GM18861 (cell line): Measurements from ENCODE around the gene TMEM187.

Experiments
- ATAC-seq: cut with Tn5 transposase; IDR thresholded peaks from one replicate; pipeline ENCODE4 v1.9.1; 2021; ENCODE audit not compliant: unreplicated experiment

The TMEM187 gene

DNA sequence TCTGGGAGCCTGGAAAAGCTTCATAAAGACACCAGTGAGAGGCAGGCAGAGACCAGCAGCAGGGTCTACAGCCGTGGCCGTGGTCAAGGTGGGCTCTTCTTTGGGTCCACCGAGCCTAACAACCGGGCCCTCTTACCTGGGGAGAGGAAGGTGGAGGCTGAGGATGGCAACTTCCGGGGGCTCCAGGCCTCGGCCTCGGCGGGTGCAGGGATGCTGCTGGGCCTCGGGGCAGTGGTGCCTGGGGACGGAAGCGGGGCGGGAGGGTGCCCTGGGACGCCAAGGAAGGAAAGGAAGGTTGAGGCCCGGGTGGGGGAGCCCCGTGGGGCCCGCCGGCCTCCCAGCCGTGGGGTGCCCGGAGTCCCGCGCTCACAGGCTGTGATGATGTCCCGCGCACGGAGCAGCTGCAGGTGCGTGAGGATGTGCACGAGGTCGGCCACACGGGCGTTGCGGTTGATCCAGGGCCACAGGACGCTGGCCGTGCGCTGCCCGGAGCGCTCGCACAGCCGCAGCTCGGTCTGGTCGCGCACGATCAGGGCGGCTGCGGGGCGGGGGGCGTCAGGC is 46.6 kb downstream of the TMEM187 start:
- ATAC-seq = no peak

DNA sequence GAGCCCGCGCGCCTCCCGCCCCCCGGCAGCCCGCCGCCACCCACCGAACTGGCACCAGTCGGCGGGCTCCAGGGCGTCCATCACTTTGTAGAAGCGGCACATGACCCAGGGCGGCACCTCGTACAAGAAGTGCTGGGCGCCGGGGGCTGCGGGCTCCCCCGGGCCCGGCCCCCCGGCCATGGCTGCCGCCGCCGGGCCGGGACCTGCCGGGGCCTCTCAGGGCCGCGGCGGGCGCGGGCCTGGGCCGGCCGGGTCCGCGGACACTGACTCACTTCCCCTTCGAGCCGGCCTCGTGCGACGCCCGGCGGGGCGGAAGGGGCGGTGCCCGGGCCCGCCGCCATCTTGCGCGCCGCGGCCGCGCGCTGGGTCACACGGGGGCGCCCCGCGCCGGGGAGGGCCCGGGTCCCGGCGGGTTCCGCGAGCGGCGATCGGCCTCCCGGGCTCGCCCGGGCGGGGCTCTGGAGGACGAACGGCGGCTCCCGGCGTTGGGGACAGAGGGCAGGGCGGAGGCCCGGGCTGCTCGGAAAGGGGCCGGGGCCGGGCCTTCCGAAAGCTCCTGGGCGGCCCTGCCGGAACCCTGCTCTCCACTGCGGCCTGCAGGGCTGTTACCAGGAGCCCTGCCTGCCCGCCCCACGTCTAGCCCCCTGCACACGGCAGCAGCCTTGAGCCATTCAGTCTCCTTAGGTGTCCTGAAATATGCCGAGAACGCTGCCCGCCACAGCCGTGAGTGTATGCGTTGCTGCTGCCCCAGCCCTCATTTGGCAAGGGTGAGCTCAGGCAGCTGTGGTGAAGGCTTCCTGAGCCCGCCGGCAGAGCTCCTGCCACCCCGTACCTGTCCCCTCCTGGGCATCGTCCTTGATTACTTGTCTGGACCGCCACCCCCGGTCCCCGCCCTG is 47.3 kb downstream of the TMEM187 start, which contains the start of gene IRAK1:
Gene IRAK1 (minus strand): TSS at position 270 of the 896 bp plus-strand sequence. CDS start 90 bp downstream, at position 180.
- ATAC-seq = peak; percentile 40

DNA sequence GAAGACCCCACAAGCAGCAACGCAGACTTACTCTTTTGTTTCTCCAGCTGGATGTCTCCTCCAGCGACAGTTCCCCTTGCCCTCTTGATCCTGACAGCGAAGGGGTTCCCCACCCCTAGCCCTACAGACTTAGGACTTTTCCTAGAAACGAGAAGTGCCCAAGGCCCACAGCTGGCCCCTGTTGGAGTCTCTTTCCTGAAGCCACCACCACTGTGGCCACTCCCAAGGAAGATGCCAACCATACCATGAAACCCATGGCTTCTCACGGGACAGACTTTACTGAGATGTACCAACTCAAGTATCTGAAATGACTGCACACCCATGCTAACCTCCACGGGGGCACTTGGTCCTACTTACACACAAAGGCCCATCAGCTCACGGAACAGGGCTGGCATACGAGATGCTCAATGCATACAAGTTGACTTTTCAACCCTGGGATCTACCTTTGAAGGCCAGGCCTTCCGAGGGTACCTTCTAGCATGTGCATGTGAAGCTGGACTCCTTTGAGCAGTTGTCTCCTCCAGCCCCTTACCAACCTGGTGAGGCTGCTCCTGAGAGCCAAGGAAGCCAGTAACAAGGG is 48.1 kb downstream of the TMEM187 start:
- ATAC-seq = no peak

DNA sequence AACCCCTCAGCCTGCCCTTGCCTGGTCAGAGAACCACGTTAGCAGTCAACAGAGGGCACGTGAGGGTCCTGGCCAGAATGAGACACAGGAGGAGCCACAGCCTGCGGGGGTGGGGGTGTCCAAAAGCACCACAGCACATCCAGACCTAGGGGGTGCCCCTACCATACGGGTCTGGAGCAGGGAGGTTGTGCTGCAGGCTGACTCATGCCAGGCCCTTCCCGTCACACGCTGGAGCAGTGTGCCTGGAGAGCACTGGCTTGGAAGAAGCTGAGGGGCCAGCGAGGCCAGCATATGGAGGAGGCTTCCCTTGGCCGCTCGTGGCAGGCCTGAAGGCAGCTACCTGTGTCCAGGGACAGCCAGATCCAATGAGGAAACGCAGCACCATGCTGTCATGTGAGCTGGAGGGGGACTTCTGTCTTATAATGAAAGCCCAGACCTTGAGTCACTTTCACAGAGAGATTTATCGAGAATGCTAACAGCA is 48.6 kb downstream of the TMEM187 start:
- ATAC-seq = no peak

DNA sequence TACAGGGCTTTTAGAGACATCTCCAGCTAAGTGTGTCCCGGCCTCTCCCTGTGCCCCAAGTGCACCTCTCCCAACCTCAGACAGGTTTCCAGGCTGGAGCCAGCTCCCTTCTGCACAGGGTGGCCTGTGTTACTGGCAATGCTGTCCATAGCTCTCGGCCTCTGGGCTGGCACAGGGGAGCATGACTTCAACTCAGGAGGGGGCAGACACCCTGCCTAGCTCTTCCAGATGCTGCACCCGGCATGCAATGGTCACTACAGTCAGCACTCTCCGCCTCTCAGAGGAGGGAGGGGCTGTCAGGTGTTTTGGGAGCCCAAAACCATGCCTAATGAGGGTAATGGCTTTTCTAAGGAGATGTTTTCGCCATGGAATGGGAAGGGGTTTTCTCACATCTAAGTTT is 49.6 kb downstream of the TMEM187 start:
- ATAC-seq = no peak

DNA sequence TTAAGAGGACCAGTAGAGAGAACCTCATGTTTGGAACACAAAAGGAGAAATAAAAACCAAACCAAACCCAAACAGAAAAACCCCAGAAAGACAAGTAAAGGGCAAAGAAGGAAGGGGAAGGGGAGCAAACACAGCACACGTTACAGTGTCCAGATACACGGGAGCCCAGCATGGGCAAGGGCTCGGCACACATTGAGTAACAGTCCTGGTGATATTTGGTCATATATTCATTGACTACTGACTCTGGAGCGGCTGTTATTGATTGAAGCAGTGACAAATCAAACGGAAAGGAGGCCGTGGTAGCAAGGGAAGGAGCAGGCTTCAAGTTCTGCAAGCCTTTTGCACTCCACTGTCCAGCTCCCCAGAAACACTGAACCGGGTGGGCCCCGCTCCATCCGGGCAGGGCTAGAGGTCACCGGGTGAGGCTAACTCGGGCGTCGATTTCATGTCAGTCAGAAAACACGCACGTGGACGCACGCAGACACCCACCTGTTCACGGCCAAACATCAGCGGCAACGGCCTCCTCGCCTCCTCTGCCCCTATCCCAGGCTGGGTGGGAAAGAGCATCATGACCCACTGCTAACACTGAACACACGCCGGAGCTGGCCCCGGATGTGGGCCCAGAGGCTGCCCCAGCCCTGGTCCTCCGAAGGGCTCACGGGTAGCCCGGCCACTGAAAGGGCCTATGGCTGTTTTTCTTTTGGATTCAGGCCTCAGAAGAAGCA is 50.9 kb downstream of the TMEM187 start:
- ATAC-seq = no peak

DNA sequence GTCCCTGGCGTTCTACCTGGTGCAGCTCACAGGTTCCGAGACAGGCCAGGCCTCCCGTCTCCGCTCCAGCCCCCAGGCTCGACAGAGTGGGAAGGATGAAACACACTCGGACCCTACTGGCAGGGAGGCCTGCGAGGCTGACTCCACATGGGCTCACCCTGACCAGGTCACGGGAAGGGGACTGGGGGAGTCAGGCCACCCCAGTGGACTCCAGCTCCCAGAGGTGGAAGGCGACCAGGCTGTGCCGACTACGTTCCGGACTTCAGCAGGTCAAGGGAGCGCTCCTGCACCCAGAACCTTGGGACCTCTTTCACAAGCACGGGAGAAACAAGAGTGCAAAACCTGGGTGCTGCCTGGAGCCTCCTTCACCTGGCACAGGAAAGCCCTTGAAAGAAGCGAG is 51.7 kb downstream of the TMEM187 start:
- no peak for ATAC-seq

DNA sequence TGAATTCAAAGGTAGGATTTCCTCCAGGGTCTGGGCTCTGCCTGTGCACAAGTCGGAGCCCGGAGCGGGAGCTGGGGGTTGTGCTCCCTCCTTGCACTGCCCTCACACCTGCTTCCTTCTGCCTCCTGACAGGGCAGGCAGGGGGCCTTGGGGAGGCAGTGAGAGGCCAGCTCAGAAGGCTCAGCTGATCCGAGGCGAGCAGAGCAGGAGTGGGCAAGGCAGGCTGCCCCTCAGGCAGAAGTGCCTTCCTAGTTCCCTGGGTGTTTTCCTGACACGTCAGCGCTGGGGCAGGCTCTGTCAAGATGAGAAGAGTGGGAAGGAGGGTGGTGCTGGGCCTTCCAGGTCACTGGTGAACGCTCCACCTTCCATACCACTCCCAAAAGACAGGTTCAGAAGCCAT is 52.7 kb downstream of the TMEM187 start:
- ATAC-seq = no peak

DNA sequence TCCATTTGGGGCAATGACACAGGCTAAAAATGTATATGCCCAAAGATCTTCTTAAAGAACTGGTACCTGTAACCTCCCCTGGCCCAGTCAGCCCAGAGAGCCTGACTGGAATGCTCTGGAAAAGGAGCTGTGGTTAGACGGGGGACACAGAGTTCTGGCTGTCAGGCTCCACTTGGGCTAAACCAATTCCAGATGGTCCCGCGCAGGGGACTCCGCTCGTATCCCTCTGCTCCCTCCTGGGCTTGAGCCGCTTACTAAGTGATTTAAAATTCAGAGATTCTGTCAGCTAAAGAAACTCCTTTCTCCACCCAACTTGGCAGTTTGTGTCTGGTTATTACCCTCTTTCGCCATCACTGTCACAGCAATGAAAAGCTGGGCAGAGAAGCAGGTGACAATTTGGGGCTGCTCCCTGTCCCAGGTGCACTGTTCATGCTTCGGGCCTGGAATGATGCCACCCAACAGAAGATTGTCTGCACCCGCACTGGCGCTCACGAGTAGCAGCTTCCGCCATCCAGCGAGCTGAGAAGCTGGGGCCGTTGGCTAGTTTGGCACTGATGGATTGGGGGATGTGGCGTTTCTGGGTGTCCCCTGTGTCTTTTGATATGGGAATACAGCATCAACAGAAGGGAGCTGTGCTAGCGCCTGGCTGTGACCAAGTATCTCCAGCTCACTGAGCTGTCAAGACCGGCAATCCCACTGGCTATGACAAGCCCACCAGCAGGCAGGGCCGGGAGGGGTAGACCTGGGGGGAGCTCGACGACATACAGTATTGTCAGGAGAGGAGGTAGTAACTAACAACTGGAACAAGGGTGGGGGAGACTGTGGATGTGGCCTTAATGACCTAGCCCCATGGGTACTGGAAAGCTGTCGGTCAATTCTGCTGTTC is 53.8 kb downstream of the TMEM187 start:
- ATAC-seq = no peak

DNA sequence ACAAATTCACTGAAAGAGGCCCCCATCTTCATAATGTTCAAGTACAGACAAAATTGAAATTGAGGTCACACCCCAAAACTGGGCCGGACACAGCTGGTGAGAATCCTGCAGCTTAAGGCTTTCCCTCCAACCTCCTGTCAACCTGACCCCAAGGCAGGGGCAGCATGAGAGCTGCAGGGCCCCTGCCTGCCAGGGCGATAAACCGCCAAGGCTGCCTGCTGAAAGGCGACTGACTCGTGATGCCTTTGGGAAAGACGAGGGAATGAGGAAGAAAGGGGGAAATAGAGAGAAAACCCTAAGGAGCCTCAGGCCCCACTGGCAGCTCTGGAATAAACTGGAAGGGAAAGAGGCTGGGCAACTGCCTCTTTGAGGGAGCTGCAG is 54.5 kb downstream of the TMEM187 start:
- no peak for ATAC-seq

DNA sequence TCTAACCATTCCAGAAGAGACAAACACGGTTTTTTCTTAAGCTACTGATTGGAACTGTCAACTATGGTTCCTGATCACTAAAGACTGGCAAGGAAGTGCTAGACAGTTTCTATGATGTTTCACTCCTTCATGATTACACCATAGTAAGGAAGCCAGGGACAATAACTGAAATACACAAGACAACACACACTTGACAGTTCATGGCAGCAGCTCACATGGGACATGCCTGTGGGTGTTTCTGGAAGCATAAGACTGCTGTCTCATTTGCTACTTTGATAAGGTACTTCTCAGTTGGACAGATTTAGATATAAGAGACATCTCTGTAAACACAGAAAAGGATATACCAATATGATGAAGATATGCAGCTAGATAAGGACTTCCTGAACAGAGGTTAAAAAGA is 55.4 kb downstream of the TMEM187 start:
- ATAC-seq = no peak

DNA sequence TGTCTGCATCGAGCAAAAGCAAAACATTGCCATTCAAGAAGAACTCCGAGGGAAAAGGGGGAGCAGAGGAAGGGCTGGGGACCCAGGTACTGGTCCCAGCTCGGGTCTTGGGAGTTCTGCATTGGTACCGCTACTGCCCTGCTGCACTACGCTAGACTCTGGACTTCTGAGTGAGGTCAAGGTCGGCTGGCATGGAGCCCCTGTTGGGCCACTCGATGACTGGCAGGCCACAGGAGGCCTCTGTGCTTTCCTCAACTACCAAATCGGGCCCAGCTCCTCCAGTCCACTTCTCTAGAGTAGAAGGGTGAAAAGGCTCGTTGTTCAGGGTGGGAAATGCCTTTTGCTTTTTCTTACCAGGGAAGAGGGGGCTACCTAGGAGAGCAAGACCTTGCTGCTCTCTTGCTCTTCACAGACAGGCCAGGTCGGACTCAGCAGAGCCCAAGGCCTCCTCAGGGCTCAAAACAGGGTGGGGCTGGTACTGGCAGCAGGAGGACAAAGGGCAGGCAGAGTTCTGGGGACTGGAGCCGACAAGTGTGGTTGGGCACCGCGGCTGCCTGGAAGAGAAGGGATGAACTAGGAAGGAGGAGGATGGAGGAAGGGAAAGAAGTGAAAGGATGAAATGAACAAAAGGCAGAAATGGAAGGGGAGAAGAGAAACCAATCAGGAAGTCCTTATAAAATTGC is 56.1 kb downstream of the TMEM187 start:
- ATAC-seq = no peak

DNA sequence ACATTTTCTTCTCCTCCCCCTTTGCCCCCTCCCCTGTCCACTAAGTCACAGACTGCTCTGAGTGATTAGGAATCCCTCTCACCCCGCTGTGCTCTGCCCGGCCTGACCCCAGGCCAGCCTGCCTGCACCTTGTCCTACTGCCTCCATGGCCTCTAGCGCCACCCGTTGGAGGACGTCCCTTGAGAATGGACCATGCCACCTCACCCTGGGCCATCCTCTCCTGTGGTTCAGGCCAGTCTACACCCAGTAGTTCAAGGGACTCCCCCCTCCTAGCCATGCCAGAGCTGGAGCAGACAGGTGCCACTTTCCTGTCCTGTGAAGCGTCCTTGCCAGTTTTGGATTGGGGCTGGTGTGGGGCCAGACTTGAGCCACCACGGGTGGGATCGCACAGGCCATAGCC is 56.9 kb downstream of the TMEM187 start:
- no peak for ATAC-seq

DNA sequence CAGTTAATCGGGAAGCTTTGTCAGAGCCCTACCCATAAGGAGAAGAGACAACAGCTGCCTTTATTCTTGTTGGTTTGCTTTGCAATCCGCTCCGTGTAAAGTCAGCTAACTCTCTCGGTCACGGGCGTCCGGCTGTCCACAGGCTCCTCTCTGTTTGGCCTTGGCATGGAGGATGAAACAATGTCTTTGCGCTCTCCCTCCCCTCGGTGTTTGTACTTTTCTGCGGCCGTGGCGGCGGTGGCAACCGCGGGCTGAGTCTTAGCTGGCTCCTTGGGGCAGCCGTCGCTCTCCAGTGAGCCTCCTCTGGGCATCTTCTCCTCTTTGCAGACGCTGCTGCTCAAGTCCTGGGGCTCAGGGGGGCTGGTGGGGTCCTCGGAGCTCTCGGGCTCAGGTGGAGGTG is 57.7 kb downstream of the TMEM187 start:
- no peak for ATAC-seq

DNA sequence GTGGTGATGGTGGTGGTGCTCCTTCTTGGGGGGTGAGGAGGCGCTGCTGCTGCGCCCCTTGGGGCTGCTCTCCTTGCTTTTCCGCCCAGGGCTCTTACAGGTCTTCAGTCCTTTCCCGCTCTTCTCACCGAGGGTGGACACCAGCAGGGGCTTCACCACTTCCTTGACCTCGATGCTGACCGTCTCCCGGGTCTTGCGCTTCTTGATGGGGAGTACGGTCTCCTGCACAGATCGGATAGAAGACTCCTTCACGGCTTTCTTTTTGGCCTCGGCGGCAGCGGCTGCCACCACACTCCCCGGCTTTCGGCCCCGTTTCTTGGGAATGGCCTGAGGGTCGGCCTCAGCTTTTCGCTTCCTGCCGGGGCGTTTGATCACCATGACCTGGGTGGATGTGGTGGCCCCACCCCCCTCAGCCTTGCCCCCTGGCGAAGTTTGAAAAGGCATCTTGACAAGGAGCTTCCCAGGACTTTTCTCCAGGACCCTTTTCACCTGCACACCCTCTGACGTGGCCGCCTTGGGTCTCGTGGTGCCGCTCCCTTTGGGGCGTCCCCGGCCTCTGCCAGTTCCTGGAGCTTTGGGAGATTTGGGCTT is 58.3 kb downstream of the TMEM187 start:
- no peak for ATAC-seq

DNA sequence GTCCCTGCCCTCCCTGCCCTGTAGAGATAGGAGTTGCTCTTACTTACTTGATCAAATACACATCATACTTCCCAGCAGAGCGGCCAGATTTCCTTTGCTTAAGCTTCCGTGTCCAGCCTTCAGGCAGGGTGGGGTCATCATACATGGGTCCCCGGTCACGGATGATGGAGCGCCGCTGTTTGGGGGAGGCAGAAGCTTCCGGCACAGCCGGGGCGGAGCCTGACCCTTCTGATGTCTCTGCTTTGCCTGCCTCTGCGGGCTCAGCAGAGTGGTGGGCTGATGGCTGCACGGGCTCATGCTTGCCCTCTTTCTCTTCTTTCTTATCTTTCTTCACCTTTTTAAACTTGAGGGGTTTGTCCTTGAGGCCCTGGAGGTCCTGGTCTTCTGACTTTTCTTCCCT is 59.6 kb downstream of the TMEM187 start:
- ATAC-seq = no peak

DNA sequence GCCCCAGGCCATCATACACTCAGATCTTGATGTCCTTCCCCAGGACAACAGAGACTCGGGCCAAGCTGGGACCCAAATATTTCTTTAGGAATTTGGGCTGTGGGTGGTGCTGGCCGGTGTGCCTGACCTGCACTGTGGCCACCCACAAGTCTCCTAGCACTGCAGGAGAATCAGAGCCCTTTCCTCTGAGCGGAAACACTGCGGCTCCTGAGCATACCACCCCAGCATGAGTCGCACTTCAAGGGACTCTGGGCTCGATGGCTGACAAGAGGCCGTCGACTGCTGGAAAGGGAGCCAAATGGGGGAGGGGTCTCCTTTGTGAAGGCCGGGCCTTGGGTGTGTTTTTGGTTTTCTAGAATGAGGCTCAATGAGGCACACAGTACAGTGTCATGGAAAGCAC is 60.1 kb downstream of the TMEM187 start:
- no peak for ATAC-seq
